GM12801 (cell line): ENCODE results near the gene OGDH.

Experiments used
- TF ChIP-seq, protein P1 (sequence below): IDR thresholded peaks from one replicate; pipeline ENCODE4 v1.5.1; 2011; ENCODE audit warnings: control low read depth; ENCODE audit not compliant: insufficient read length; ENCODE audit errors: extremely low read depth

Gene OGDH

DNA sequence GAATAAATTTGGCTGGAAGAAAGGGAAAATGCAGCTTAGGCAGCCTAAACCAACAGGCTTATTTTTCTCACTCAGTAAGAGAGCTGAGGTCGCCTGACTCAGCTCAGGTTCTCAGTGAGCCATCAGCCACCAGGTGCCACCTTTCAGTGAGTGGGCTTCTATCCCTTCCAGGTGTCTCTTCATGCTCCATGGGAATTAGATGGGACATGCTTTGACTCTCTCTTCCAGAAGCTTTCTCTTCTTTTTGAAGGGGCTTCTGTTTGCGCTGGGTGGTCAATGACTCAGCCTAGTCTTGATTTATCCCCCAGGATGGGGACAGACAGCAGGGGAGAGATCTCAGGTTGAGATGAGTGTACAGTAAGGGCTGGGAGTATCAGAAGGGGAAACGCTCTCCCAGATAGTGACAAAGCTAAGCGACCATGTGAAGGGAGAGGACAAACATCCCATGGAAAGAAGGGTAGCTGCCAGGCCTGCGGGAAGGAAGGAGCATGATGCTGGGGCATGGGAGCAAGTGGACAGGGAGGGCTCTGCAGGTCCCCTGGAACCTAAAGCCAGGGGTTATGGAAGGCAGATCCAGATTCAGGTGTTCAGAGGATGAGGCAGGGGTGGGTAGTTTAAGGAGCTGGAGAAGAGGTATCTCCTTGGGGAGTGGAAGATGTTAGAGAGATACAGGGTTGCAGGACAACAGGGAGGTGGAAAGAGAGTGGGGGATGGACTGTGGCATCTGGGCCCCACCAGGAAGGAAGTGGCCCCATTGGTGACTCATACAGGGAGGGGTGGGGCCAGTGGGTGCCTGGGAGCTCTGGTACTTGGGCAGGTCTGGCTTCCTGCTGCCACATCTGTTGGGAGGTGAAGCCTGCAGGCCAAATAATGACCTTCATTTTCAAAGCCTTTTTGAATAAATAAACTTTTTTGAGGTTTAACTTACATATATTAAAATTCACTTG is 32.5 kb downstream of the OGDH start:
- TF ChIP-seq, protein P1, sequence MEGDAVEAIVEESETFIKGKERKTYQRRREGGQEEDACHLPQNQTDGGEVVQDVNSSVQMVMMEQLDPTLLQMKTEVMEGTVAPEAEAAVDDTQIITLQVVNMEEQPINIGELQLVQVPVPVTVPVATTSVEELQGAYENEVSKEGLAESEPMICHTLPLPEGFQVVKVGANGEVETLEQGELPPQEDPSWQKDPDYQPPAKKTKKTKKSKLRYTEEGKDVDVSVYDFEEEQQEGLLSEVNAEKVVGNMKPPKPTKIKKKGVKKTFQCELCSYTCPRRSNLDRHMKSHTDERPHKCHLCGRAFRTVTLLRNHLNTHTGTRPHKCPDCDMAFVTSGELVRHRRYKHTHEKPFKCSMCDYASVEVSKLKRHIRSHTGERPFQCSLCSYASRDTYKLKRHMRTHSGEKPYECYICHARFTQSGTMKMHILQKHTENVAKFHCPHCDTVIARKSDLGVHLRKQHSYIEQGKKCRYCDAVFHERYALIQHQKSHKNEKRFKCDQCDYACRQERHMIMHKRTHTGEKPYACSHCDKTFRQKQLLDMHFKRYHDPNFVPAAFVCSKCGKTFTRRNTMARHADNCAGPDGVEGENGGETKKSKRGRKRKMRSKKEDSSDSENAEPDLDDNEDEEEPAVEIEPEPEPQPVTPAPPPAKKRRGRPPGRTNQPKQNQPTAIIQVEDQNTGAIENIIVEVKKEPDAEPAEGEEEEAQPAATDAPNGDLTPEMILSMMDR, result no peak

DNA sequence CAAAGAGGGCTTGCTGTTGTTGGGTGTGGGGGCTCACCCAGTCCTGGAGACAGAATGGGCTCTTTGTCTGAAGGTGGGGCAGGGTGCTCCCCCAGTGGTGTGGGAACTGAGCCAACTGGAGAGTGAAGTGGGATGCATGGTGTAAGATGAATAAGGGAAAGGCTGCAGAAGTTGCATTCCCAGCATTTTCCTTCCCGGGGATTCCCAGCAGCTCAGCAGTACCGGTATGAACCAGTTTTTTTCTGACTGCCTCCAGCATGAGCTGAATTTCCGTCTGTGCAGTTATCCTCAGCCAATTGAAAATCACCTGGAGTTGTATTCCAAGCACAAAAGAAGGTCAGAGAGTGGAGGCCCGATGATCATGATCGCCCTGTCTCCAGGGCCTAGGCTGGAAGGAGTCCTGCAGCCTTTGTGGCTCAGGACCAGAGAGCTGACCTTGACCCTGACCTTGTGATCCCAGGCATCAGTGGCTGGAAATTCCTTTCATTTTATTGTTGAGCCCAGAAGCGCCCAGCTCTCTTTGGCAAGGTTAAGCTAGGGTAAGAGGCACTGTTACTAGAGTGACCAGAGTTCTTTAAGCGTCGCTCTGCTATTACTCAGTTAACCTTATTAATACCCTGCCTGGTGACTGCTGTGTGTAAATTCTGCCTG is 33.4 kb downstream of the OGDH start:
- TF ChIP-seq, protein P1, result no peak

DNA sequence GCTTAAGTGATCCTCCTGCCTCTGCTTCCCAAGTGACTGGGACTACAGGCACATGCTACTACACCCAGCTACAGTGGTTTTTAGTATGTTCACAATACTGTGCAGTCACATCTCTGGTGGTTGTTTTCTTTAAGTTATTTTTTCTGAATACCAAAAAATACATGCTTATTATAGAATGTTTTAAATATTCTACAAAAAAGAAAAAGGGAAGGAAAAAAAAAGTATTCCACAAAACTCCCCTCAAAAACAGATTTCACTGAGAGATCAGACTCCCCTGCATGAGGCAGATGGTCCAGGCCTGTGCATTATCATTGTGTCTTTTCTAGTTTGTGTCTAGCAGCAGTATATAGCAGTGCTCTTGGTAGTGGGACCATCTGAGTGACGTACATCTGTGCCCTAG is 36.8 kb downstream of the OGDH start:
- TF ChIP-seq, protein P1, result no peak

DNA sequence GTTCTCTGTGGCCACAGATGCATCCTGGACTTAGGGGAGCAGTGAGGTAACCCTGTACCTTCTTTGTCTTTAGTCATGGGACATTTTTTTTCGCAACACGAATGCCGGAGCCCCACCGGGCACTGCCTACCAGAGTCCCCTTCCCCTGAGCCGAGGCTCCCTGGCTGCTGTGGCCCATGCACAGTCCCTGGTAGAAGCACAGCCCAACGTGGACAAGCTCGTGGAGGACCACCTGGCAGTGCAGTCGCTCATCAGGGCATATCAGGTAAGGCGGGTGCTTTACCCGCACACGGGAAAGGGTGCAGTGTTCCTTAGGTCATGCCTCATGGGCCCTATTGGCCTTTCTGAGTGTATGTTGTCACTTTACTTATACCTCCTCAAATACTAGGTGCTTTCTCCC is 38.8 kb downstream of the OGDH start:
- TF ChIP-seq, protein P1, result no peak

DNA sequence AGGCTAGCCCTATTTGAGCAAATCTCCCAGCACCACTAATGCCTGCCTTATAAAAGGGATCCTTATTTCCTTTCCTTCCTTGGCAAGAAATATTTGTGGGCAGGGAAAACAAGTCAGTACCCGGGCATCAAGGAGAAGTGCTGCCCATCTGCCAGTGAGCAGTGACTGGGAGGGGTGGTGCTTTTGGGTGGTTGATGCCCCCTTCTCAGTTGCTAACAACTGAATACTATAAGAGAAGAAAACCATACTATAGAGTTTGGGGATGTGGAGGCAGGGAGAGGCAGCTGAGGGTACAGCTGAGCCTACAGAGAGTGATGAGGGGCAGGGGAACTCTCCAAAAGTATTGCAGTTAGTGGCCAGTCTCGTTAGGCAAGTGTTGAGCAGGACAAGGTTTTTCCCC is 39.3 kb downstream of the OGDH start:
- TF ChIP-seq, protein P1, result no peak

DNA sequence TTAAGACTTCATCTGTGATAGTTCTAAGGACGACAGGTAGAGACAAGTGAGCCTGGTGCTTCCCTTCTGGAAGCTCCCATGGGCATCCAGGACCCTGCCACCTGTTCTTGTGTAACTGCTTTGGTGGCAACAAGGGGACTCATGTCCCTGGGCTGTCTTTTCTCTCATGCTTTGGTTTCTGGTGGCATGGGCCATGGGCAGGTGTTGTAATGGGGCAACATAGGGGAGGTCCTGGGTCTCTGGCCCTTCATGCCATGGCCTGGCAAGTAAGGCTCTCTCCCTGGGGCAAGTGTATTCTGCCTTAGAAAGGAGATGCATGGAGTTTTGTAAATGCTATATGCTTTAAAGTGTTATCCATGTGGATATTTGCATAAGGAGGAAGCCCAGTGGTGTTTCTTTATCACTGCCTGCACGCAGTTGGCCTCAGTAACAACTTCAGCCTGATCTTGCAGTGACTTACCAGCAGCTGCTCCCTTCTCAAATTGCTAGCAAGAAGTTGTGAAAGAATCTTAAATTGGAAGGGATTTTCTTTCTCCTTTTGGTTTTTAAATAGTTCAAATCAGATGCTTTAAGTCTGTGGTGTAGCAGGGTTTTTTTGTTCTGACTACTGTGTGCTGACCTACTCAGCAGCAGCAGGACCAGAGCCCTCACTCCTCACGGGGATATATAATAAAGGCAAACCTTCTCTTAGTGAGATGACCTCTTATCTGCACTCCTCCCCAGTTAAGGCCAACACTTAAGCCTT is 39.9 kb downstream of the OGDH start:
- TF ChIP-seq, protein P1, result no peak
